ENCODE results near the gene UMODL1. TPM values are rescaled to one million over a fixed set of nuclear protein-coding genes. Genes with fewer than 3 reads are reported as not detected.
A peak's percentile ranks its signal among the peaks of the same experiment; 100 is the strongest.

Gene UMODL1
- total RNA-seq, 1 experiment from 2014 or later = not detected

- DNase-seq (ENCODE audit: low read depth in 1 of 2, low spot score in 2 of 2) = no peak
- Histone ChIP-seq H3K4me3 (no peak overlapping the region), H3K27ac (no peak overlapping the region), H3K36me3 (no peaks in the 10 kb centered on the region), H3K9me3 (replicated peaks) (no peaks in the 10 kb centered on the region), H3K4me1 (replicated peaks) (0 out of 2 replicates have a peak, but pooled peaks cover 3% of the 10 kb centered on the region), H3K27me3 (replicated peaks) (no peaks in the 10 kb centered on the region)
Observed at GRCh38 chr21:42153046-42153686, 82.0 kb downstream of the UMODL1 start.

DNA sequence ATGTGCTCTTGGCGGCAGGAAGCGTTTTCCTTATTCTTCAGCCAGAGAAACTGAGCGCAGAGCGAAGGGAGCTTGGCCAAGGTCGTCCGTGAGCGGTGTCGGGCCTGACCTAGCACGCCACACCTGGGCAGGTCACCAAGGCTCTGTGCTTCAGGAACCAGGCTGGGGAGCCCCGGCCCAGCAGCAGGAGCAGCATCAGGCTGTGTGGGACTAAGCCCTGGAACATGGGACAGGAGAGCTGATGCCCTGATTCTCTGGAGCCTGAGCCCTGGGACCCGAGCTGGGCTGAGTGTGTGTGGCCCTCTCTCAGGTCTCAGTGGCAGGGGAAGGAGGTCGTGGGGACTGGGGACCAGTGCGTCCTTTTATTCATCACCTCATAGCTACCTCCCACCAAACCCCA is 82.6 kb downstream of the UMODL1 start:
- H3K36me3 ChIP-seq = no peaks in the 10 kb centered on the region
- 0 out of 2 replicates have a peak, but pooled peaks cover 3% of the 10 kb centered on the region for H3K4me1 ChIP-seq (replicated peaks)
- H3K4me3 ChIP-seq = no peak overlapping the region
- no peak overlapping the region for H3K27ac ChIP-seq
- peak in 1 of 2 experiments; percentile 34 for DNase-seq (ENCODE audit: low read depth in 1 of 2, low spot score in 2 of 2)
- no peaks in the 10 kb centered on the region for H3K9me3 ChIP-seq (replicated peaks)
- H3K27me3 ChIP-seq (replicated peaks) = no peaks in the 10 kb centered on the region

DNA sequence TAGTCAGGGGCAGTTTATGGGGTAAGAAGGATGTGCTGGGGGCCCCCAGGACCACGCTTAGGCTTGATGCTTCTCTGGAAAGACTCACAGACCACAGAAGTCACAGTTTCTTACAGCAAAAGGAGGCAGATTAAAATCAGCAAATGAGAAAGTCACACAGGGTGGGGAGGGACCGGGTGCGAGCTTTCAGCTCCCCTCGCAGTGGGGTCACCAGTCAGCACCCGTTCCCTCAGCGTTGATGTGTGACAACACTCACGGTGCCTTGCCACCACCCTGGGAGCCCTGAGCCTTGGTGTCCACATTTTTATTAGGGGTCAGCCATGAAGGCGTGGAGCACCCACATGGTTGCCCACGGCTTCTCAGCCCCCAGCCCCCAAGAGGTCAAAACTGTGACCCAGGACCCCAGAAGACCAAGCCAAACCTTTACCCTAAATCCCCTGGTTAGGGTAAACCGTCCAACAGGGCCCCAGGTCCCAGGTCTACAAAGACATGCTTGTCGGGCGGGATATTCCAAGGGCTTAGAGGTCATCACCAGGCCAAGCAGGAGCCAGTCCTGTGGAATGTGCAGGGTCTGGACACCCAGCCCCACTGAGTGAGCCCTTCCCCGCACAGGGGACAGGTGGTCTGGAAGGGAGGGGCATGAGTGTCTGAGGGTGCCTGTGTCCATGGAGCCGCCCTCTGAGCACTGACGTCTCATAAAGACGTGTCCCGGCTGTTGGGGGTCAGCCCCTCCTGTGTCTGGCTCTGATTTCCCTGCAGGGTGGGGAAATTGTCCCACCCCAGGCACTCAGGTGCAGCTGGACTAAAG is 83.3 kb downstream of the UMODL1 start:
- Histone ChIP-seq H3K9me3 (replicated peaks) (no peaks in the 10 kb centered on the region), H3K36me3 (no peaks in the 10 kb centered on the region), H3K4me1 (replicated peaks) (0 out of 2 replicates have a peak, but pooled peaks cover 3% of the 10 kb centered on the region), H3K27me3 (replicated peaks) (no peaks in the 10 kb centered on the region), H3K27ac (no peak overlapping the region), H3K4me3 (no peak overlapping the region)
- peak in 1 of 2 experiments; percentile 35 for DNase-seq (ENCODE audit: low read depth in 1 of 2, low spot score in 2 of 2)

GRCh38 chr21:42155045-42155855 is 84.1 kb downstream of the UMODL1 start:
- H3K4me3 ChIP-seq = no peak overlapping the region
- no peaks in the 10 kb centered on the region for H3K36me3 ChIP-seq
- no peak overlapping the region for H3K27ac ChIP-seq
- H3K27me3 ChIP-seq (replicated peaks) = no peaks in the 10 kb centered on the region
- H3K4me1 ChIP-seq (replicated peaks) = 0 out of 2 replicates have a peak, but pooled peaks cover 3% of the 10 kb centered on the region
- DNase-seq (ENCODE audit: low read depth in 1 of 2, low spot score in 2 of 2) = peak in 1 of 2 experiments; percentile 38
- H3K9me3 ChIP-seq (replicated peaks) = no peaks in the 10 kb centered on the region

GRCh38 chr21:42156690-42157605 is 85.8 kb downstream of the UMODL1 start:
- DNase-seq (ENCODE audit: low read depth in 1 of 2, low spot score in 2 of 2) = peak; percentile 20 to 50
- H3K9me3 ChIP-seq (replicated peaks) = no peaks in the 10 kb centered on the region
- no peak overlapping the region for H3K27ac ChIP-seq
- H3K36me3 ChIP-seq = no peaks in the 10 kb centered on the region
- H3K4me1 ChIP-seq (replicated peaks) = peaks cover 6% of the 10 kb centered on the region
- no peaks in the 10 kb centered on the region for H3K27me3 ChIP-seq (replicated peaks)
- H3K4me3 ChIP-seq = no peak overlapping the region

GRCh38 chr21:42157606-42158310 is 86.6 kb downstream of the UMODL1 start:
- DNase-seq (ENCODE audit: low read depth in 1 of 2, low spot score in 2 of 2) = peak in 1 of 2 experiments; percentile 34
- no peak overlapping the region for H3K27ac ChIP-seq
- H3K27me3 ChIP-seq (replicated peaks) = no peaks in the 10 kb centered on the region
- H3K4me3 ChIP-seq = no peak overlapping the region
- H3K9me3 ChIP-seq (replicated peaks) = no peaks in the 10 kb centered on the region
- peaks cover 6% of the 10 kb centered on the region for H3K4me1 ChIP-seq (replicated peaks)
- H3K36me3 ChIP-seq = no peaks in the 10 kb centered on the region

GRCh38 chr21:42158846-42159245 is 87.7 kb downstream of the UMODL1 start:
- H3K9me3 ChIP-seq (replicated peaks) = no peaks in the 10 kb centered on the region
- no peaks in the 10 kb centered on the region for H3K36me3 ChIP-seq
- no peaks in the 10 kb centered on the region for H3K27me3 ChIP-seq (replicated peaks)
- H3K4me3 ChIP-seq = no peak overlapping the region
- peak in 1 of 2 experiments; percentile 36 for DNase-seq (ENCODE audit: low read depth in 1 of 2, low spot score in 2 of 2)
- no peak overlapping the region for H3K27ac ChIP-seq
- H3K4me1 ChIP-seq (replicated peaks) = peaks cover 6% of the 10 kb centered on the region

DNA sequence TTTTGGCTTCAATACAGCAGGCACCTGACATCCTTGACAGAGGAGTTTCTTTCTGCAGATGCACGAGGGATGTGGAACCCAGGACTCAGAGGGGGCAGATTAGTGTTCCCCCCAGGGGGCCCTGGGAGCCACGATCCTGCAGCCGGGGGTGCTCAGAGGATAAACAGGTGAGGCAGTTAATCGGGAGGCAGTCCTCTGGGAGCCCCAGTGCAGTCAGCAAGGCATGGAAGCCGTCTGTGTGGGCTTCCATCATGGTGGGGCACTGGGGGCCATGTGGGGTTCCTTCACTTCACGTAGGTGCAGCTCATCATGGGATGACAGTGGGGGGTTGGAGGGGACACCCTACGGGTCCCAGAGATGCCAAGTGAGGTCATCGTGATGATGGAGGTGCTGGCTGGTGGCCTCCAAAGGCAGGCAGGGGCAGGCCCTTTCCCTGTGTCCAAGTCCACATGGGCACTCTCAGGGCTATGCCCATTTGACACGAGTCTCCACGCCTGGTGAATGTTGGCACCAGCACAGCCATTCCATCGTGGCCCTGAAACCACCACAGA is 88.5 kb downstream of the UMODL1 start:
- Histone ChIP-seq H3K36me3 (no peaks in the 10 kb centered on the region), H3K4me3 (no peak overlapping the region), H3K27me3 (replicated peaks) (no peaks in the 10 kb centered on the region), H3K27ac (no peak overlapping the region), H3K9me3 (replicated peaks) (no peaks in the 10 kb centered on the region), H3K4me1 (replicated peaks) (peaks cover 6% of the 10 kb centered on the region)
- DNase-seq (ENCODE audit: low read depth in 1 of 2, low spot score in 2 of 2) = peak in 1 of 2 experiments; percentile 31

DNA sequence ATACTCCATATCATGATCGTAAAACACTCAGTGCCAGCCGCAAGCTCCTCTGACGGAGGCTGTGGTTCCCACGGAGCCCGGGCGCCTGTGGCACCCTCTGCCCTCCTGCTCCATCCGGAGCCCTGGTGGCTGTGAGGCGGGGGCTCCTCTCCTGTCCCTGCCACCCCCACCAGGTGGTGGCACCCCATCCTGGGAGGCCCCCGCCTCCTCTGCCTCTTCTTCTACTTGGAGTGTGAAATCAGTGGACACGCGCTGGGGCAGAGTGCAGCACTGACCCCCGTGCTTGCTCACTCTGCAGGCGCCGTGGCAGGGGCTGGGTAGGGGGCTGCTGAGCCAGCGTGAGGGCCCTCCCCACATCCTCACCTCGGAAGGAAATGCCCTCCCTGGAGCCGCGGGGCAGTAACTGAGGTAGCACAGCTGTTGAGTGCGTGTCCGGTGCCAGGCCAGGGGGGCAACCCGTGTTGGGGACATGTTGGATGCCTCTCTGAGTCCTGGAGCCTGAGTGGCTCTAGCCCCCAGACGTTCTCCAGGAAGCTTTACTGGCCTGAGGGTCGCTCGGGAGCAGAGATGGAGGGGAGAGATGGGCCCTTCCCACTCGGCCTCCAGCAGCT is 89.1 kb downstream of the UMODL1 start:
- Histone ChIP-seq H3K27ac (no peak overlapping the region), H3K27me3 (replicated peaks) (no peaks in the 10 kb centered on the region), H3K9me3 (replicated peaks) (no peaks in the 10 kb centered on the region), H3K4me1 (replicated peaks) (peaks cover 6% of the 10 kb centered on the region), H3K36me3 (no peaks in the 10 kb centered on the region), H3K4me3 (no peak overlapping the region)
- peak in 1 of 2 experiments; percentile 38 for DNase-seq (ENCODE audit: low read depth in 1 of 2, low spot score in 2 of 2)

DNA sequence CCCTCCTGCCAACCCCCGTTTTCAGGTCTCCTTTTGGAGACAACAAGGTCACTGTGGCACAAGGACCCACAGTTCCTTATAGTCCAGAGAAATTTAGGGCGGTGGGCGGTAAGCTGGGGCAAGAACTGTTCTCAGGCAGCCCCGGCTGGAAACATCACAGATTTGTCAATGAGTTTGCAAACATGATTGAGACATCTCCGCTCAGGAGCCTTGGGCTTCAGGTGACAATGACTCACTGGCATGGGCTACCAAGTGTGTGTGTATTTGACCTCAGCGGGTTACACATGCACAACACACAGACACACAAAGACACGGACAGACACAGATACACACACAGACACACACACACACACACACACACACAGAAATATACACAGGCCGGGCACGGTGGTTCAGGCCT is 89.6 kb downstream of the UMODL1 start:
- Histone ChIP-seq H3K27ac (no peak overlapping the region), H3K36me3 (no peaks in the 10 kb centered on the region), H3K9me3 (replicated peaks) (no peaks in the 10 kb centered on the region), H3K4me3 (no peak overlapping the region), H3K27me3 (replicated peaks) (no peaks in the 10 kb centered on the region), H3K4me1 (replicated peaks) (peaks cover 6% of the 10 kb centered on the region)
- peak in 1 of 2 experiments; percentile 26 for DNase-seq (ENCODE audit: low read depth in 1 of 2, low spot score in 2 of 2)

DNA sequence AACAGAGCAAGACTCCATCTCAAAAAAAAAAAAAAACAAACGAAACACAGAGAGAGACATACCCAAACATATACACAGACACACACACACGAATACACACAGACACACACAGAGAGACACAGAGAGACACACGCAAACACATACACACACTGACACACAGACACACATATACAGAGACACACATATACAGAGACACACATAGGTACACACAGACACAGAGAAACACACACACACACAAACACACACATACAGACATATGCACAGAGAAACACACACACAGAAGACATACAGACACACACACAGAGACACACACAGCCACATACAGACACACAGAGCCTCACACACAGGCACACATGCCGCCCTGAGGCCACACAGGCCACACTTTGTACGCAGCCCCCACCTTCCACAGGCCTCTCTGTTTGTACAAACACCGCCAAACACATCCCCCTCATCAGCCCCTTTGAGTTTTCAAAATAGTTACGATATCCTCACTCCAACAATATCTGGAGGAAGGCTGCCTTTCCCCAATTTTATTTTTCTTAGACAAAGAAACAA is 90.4 kb downstream of the UMODL1 start:
- no peak overlapping the region for H3K4me3 ChIP-seq
- H3K9me3 ChIP-seq (replicated peaks) = no peaks in the 10 kb centered on the region
- peaks cover 6% of the 10 kb centered on the region for H3K4me1 ChIP-seq (replicated peaks)
- no peak overlapping the region for H3K27ac ChIP-seq
- DNase-seq (ENCODE audit: low read depth in 1 of 2, low spot score in 2 of 2) = peak in 1 of 2 experiments; percentile 29
- H3K36me3 ChIP-seq = no peaks in the 10 kb centered on the region
- H3K27me3 ChIP-seq (replicated peaks) = no peaks in the 10 kb centered on the region
